ENCODE data around the gene CA10.

DNA sequence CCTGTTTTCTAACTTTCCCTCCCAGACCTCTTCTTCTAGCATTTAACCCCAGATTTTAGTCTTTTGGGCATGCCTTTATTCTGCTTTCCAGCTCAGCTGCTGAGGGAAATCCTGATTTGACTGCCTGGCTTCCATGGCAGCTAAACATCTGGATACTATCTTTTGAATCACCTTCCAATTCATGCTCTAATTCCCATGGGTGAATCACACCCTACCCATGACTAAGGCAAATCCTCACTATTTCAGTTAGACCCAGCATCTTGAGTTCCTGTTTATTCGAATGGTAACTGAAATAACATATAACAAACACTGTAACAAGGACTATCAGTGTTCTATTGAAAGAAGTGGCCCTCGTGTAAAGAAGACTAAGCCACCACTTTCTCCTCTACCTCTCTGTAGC lies 29.8 kb downstream of the CA10 start:
- TF ChIP-seq, protein P1, sequence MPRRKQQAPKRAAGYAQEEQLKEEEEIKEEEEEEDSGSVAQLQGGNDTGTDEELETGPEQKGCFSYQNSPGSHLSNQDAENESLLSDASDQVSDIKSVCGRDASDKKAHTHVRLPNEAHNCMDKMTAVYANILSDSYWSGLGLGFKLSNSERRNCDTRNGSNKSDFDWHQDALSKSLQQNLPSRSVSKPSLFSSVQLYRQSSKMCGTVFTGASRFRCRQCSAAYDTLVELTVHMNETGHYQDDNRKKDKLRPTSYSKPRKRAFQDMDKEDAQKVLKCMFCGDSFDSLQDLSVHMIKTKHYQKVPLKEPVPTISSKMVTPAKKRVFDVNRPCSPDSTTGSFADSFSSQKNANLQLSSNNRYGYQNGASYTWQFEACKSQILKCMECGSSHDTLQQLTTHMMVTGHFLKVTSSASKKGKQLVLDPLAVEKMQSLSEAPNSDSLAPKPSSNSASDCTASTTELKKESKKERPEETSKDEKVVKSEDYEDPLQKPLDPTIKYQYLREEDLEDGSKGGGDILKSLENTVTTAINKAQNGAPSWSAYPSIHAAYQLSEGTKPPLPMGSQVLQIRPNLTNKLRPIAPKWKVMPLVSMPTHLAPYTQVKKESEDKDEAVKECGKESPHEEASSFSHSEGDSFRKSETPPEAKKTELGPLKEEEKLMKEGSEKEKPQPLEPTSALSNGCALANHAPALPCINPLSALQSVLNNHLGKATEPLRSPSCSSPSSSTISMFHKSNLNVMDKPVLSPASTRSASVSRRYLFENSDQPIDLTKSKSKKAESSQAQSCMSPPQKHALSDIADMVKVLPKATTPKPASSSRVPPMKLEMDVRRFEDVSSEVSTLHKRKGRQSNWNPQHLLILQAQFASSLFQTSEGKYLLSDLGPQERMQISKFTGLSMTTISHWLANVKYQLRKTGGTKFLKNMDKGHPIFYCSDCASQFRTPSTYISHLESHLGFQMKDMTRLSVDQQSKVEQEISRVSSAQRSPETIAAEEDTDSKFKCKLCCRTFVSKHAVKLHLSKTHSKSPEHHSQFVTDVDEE (CRISPR knock-in tag; IDR thresholded peaks at IDR 0.05): no peak
- no peak for TF ChIP-seq ZNF70 (CRISPR knock-in tag; IDR thresholded peaks at IDR 0.05)
- TF ChIP-seq SNAI2 (CRISPR knock-in tag; IDR thresholded peaks at IDR 0.05): no peak
- TF ChIP-seq GLIS3 (CRISPR knock-in tag; IDR thresholded peaks at IDR 0.05): no peak
- TF ChIP-seq ZFP3 (CRISPR knock-in tag; IDR thresholded peaks at IDR 0.05): no peak
- TF ChIP-seq, protein P2, sequence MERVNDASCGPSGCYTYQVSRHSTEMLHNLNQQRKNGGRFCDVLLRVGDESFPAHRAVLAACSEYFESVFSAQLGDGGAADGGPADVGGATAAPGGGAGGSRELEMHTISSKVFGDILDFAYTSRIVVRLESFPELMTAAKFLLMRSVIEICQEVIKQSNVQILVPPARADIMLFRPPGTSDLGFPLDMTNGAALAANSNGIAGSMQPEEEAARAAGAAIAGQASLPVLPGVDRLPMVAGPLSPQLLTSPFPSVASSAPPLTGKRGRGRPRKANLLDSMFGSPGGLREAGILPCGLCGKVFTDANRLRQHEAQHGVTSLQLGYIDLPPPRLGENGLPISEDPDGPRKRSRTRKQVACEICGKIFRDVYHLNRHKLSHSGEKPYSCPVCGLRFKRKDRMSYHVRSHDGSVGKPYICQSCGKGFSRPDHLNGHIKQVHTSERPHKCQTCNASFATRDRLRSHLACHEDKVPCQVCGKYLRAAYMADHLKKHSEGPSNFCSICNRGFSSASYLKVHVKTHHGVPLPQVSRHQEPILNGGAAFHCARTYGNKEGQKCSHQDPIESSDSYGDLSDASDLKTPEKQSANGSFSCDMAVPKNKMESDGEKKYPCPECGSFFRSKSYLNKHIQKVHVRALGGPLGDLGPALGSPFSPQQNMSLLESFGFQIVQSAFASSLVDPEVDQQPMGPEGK (CRISPR knock-in tag; IDR thresholded peaks at IDR 0.05; ENCODE audit: borderline replicate concordance): no peak
- TF ChIP-seq BACH2 (CRISPR knock-in tag; IDR thresholded peaks at IDR 0.05; ENCODE audit: borderline replicate concordance): no peak
